Measurements from ENCODE around the gene FAM110D. TPM values are rescaled to one million over a fixed set of nuclear protein-coding genes. Genes with fewer than 3 reads are reported as not detected.

The FAM110D gene
- not detected in 2 replicates for total RNA-seq

GRCh38 chr1:26158908-26159742, at the start of gene FAM110D:
Gene FAM110D (plus strand): TSS chr1:26159079. CDS start chr1:26161292, 2,213 bp downstream.

GRCh38 chr1:26111530-26112406, 47.1 kb upstream of the FAM110D start, which contains the start of gene PDIK1L:
Gene PDIK1L (plus strand): TSS chr1:26111824. CDS start chr1:26114309, 2,485 bp downstream.

GRCh38 chr1:26168410-26169197, 9.7 kb downstream of the FAM110D start, which contains the start of gene C1orf232:
Gene C1orf232 (minus strand): TSS chr1:26168963. CDS start chr1:26168499, 464 bp downstream.

GRCh38 chr1:26169669-26170471, 11.0 kb downstream of the FAM110D start, which contains the start of gene ZNF593:
Gene ZNF593 (plus strand): TSS chr1:26169908. CDS start chr1:26169984, 76 bp downstream.

GRCh38 chr1:26171084-26172072, 12.5 kb downstream of the FAM110D start, which contains the start of gene ZNF593OS:
Gene ZNF593OS (minus strand): TSS chr1:26171832. CDS start chr1:26171661, 171 bp downstream.

GRCh38 chr1:26177182-26177684, 18.4 kb downstream of the FAM110D start, which contains the start of gene CNKSR1:
Gene CNKSR1 (plus strand): TSS chr1:26177491. CDS start chr1:26177548, 57 bp downstream.

GRCh38 chr1:26190373-26190987, 31.6 kb downstream of the FAM110D start, which contains the start of gene CATSPER4:
Gene CATSPER4 (plus strand): TSS chr1:26190602. CDS start chr1:26190628, 26 bp downstream.

Other genes starting within 250 kb of the FAM110D start
- gene PAFAH2, start 161.0 kb upstream of the FAM110D start, total RNA-seq = 11.9 and 15.3 TPM in 2 replicates
- 4.3 and 26.5 TPM in 2 replicates for gene EXTL1, start 137.3 kb upstream of the FAM110D start, total RNA-seq
- not detected in 2 replicates for gene SLC30A2, start 113.0 kb upstream of the FAM110D start, total RNA-seq
- gene TRIM63, start 91.4 kb upstream of the FAM110D start, total RNA-seq = not detected in 2 replicates
- 2.6 and 3.2 TPM in 2 replicates for gene PDIK1L, start 47.3 kb upstream of the FAM110D start, total RNA-seq
- not detected in 2 replicates for gene C1orf232, start 9.9 kb downstream of the FAM110D start, total RNA-seq
- gene ZNF593, start 10.8 kb downstream of the FAM110D start, total RNA-seq = 26.4 and 32.3 TPM in 2 replicates
- gene ZNF593OS, start 12.8 kb downstream of the FAM110D start, total RNA-seq = 0.29 TPM in 1 of 2 replicates, not detected in the other
- gene CNKSR1, start 18.4 kb downstream of the FAM110D start, total RNA-seq = not detected in 2 replicates
- not detected in 2 replicates for gene CATSPER4, start 31.5 kb downstream of the FAM110D start, total RNA-seq
- 8.7 and 8.9 TPM in 2 replicates for gene CEP85, start 75.1 kb downstream of the FAM110D start, total RNA-seq
- 206 and 215 TPM in 2 replicates for gene SH3BGRL3, start 121.0 kb downstream of the FAM110D start, total RNA-seq
- 3.5 and 7.8 TPM in 2 replicates for gene UBXN11, start 147.6 kb downstream of the FAM110D start, total RNA-seq
- 0.71 TPM in 1 of 2 replicates, not detected in the other for gene CD52, start 158.9 kb downstream of the FAM110D start, total RNA-seq
- not detected in 2 replicates for gene CRYBG2, start 195.1 kb downstream of the FAM110D start, total RNA-seq
- not detected in 2 replicates for gene ZNF683, start 213.7 kb downstream of the FAM110D start, total RNA-seq